Adrenal gland (tissue), 5 donors: ENCODE measurements around the gene KRTAP2-2.

Experiments
- POLR2A ChIP-seq, 2 donors: fragments of 450-650 bp; IDR thresholded peaks; one replicate each; pipeline ENCODE4 v1.6.1; 2017; ENCODE audit warnings: antibody characterized with exemption in 2 of 2, mild to moderate bottlenecking in 2 of 2, moderate library complexity in 1 of 2
- TF ChIP-seq, protein P1 (sequence below), 6 experiments: fragments of 450-650 bp in 4 of 6; fragments of 200-600 bp in 2 of 6; sonication (generic) in 1 of 6; IDR thresholded peaks; 1 replicate in 5 of 6; 2 replicates in 1 of 6; pipeline versions ENCODE4 v1.5.1 to v1.8.0; 2016 to 2021; ENCODE audit warnings: antibody characterized with exemption in 6 of 6, mild to moderate bottlenecking in 2 of 6, moderate library complexity in 1 of 6
- donor health status: DM: no; HTN: no; CAD: no.

DNA sequence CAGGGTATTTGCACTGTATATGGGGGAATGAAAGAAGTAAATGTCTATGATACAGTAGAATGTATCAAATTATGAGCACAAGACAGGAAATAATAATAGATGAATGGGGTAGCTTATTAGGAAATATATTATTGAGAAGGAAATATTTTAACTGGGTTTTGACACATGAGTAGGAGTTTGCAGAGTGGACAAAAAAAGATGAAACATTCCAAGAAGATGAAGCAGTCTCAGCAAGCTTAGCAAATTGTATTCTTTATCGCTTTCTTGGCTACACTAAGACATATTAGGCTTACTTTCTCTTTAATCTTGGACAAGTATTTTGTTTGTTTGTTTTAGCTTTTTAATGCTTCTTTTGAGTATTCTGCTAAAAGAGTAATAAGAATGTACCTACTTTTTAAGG lies 48.9 kb upstream of the KRTAP2-2 start:
- TF ChIP-seq, protein P1, sequence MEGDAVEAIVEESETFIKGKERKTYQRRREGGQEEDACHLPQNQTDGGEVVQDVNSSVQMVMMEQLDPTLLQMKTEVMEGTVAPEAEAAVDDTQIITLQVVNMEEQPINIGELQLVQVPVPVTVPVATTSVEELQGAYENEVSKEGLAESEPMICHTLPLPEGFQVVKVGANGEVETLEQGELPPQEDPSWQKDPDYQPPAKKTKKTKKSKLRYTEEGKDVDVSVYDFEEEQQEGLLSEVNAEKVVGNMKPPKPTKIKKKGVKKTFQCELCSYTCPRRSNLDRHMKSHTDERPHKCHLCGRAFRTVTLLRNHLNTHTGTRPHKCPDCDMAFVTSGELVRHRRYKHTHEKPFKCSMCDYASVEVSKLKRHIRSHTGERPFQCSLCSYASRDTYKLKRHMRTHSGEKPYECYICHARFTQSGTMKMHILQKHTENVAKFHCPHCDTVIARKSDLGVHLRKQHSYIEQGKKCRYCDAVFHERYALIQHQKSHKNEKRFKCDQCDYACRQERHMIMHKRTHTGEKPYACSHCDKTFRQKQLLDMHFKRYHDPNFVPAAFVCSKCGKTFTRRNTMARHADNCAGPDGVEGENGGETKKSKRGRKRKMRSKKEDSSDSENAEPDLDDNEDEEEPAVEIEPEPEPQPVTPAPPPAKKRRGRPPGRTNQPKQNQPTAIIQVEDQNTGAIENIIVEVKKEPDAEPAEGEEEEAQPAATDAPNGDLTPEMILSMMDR (IDR thresholded peaks at IDR 0.05) = no peak
- TF ChIP-seq POLR2A (IDR thresholded peaks at IDR 0.05) = no peak
